ENCODE data around the gene OSBPL3. TPM values are rescaled to one million over a fixed set of nuclear protein-coding genes. Genes with fewer than 3 reads are reported as not detected.

OSBPL3 gene
- total RNA-seq, 1 experiment from 2014 or later: 39.4 TPM

GRCh38 chr7:24955313-24955712, 24.7 kb downstream of the OSBPL3 start:
- no peak for DNase-seq (ENCODE audit: low read depth)

- no peak for DNase-seq (ENCODE audit: low read depth)
These were observed 27.5 kb downstream of the OSBPL3 start for GRCh38 chr7:24952464-24952863.

- DNase-seq (ENCODE audit: low read depth): no peak
These were observed 28.5 kb downstream of the OSBPL3 start for GRCh38 chr7:24951441-24951980.

- no peak for DNase-seq (ENCODE audit: low read depth)
These were observed 30.1 kb downstream of the OSBPL3 start for GRCh38 chr7:24949884-24950283.

GRCh38 chr7:24948739-24949138, 31.2 kb downstream of the OSBPL3 start:
- peak; percentile 44 for DNase-seq (ENCODE audit: low read depth)

GRCh38 chr7:24946467-24946866, 33.5 kb downstream of the OSBPL3 start:
- no peak for DNase-seq (ENCODE audit: low read depth)

GRCh38 chr7:24945899-24946298, 34.1 kb downstream of the OSBPL3 start:
- DNase-seq (ENCODE audit: low read depth): no peak

GRCh38 chr7:24943096-24943948, 36.7 kb downstream of the OSBPL3 start:
- DNase-seq (ENCODE audit: low read depth): no peak

- no peak for DNase-seq (ENCODE audit: low read depth)
These were observed 37.8 kb downstream of the OSBPL3 start for GRCh38 chr7:24942226-24942625.

- DNase-seq (ENCODE audit: low read depth): no peak
These were observed 40.6 kb downstream of the OSBPL3 start for GRCh38 chr7:24939416-24939815.

- DNase-seq (ENCODE audit: low read depth): peak; percentile 74
These were observed 43.7 kb downstream of the OSBPL3 start for GRCh38 chr7:24936121-24936824.

- no peak for DNase-seq (ENCODE audit: low read depth)
These were observed 46.7 kb downstream of the OSBPL3 start for GRCh38 chr7:24933298-24933697.

- no peak for DNase-seq (ENCODE audit: low read depth)
These were observed 47.2 kb downstream of the OSBPL3 start for GRCh38 chr7:24932815-24933214.

- DNase-seq (ENCODE audit: low read depth): no peak
These were observed 47.6 kb downstream of the OSBPL3 start for GRCh38 chr7:24932389-24932788.

GRCh38 chr7:24931844-24932243, 48.1 kb downstream of the OSBPL3 start:
- DNase-seq (ENCODE audit: low read depth): no peak

- no peak for DNase-seq (ENCODE audit: low read depth)
These were observed 49.1 kb downstream of the OSBPL3 start for GRCh38 chr7:24930856-24931255.

GRCh38 chr7:24926623-24927524, 53.1 kb downstream of the OSBPL3 start:
- peak; percentile 32 for DNase-seq (ENCODE audit: low read depth)

- no peak for DNase-seq (ENCODE audit: low read depth)
These were observed 55.6 kb downstream of the OSBPL3 start for GRCh38 chr7:24924375-24924774.

- DNase-seq (ENCODE audit: low read depth): no peak
These were observed 56.7 kb downstream of the OSBPL3 start for GRCh38 chr7:24923172-24923865.

- DNase-seq (ENCODE audit: low read depth): peak; percentile 38
These were observed 57.7 kb downstream of the OSBPL3 start for GRCh38 chr7:24922099-24922773.

GRCh38 chr7:24921362-24921679, 58.7 kb downstream of the OSBPL3 start:
- DNase-seq (ENCODE audit: low read depth): no peak
